ENCODE results near the gene NKPD1.

Gene NKPD1

GRCh38 chr19:45175515-45176345, 14.9 kb upstream of the NKPD1 start:
- DNase-seq (ENCODE audit: insufficient read length, low spot score) (no peak), FAIRE-seq (no peak)

- FAIRE-seq (no peak), DNase-seq (ENCODE audit: insufficient read length, low spot score) (no peak)
These were observed 13.0 kb upstream of the NKPD1 start for GRCh38 chr19:45173816-45174215.

DNA sequence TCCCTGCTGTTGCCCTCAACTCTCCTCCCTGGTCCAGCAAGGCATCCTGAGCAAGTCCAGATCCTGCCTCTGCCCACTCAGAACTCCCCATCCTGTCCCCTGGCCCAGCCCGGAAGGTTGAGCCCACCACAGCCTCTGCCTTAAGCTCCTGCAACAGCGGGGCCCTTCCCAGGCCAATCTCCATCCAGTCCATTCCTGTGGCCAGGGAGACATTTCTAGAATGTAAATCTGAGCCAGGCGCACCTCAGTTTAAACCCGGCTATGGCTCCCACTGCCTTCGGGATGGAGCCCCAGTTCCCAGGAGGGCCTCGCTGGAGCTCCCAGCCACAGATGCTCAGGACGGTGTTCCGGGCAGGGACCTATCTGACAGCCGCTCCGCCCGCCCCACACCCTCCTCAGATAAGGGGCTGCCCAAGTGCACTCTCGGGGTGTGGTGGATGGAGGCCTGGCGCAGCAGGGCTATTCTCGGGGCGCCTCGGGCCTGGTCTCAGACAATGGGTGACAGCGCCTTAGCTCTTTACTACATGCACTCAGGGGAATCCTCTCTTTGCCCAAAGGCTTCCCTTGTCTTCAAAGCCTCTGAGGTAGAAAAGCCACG, 11.9 kb upstream of the NKPD1 start:
- FAIRE-seq (no peak), DNase-seq (ENCODE audit: insufficient read length, low spot score) (no peak)

- DNase-seq (ENCODE audit: insufficient read length, low spot score) (no peak), FAIRE-seq (no peak)
These were observed 11.4 kb upstream of the NKPD1 start for GRCh38 chr19:45172173-45172572.

DNA sequence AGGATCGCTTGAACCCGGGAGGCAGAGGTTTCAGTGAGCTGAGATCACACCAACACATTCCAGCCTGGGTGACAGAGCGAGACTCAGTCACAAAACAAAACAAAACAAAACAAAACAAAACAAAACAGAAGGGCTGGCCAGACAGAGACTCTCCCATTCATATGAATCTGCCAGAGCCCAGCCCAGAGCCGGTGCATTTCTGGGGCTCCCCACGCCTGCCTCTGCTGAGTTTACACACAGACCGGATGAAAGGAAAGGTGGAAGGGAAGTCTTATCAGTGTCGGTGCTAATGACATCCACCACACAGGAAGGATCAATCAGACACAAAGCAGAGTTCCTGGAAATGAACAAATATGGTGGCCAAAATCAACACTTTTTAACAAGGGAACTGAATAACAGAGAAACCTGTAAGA, 10.4 kb upstream of the NKPD1 start:
- DNase-seq (ENCODE audit: insufficient read length, low spot score): no peak
- FAIRE-seq: no peak

DNA sequence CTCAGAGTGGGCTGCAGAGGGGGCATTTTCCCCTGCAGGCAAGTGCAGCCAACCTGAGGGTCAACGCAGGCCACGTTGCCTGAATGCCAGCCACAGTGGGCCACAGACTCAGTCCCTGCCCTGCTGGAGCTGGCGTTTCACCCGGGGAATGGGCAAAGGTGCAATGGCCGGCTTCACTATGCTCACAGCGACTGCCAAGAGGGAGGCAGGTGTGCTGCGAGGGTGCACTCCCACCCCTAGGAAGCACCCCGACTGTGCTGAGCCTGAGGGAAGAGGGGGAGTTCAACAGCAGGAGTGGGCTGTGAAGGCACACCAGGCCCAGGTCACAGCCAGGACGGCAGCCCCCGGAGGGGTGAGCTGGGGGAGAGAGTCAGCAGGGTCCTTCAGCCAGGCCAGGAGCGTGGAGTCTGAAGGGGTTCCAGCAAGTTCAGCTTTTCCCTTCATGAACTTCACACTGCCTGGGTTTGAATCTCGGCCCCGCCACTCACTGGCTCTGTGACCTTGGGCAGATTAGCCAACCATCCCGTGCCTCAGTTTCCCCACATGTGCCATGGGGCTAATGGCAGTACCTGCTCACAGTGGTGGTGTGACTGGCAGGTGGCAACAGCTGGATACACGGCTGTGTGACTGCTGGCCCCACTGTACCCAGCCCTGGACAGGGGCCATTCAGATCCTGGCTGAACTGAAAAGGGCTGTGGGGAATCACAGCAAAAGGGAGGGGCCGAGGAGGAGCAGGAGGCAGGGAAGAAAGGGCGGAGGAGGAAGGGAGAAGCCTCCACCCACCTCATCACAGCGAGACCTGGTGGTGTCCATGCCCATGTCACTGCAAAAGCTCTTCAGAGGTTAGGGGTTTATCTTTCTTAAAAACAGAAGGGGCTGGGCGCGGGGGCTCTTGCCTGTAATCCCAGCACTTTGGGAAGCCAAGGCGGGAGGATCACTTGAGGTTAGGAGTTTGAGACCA, 9.6 kb upstream of the NKPD1 start:
- DNase-seq (ENCODE audit: insufficient read length, low spot score) (no peak), FAIRE-seq (no peak)

DNA sequence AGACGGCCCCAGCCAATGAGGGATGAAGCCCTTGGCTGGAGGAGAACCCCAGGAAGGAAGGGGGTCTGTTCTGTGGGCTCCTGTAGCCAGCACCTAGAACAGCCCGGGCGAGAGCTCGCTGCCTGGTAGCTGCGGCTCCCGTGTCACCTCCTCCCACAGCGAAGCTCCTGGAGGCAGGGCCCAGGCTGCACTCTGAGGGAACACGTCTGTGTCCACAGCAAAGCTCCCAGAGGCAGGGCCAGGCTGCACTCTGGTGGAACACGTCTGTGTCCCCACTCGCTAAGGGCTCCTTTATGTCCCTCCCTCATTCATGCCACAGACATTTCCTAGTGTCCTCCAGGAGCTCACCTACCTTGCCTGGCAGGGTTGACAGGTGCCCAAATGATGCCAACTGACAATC, 8.8 kb upstream of the NKPD1 start:
- FAIRE-seq (no peak), DNase-seq (ENCODE audit: insufficient read length, low spot score) (no peak)

DNA sequence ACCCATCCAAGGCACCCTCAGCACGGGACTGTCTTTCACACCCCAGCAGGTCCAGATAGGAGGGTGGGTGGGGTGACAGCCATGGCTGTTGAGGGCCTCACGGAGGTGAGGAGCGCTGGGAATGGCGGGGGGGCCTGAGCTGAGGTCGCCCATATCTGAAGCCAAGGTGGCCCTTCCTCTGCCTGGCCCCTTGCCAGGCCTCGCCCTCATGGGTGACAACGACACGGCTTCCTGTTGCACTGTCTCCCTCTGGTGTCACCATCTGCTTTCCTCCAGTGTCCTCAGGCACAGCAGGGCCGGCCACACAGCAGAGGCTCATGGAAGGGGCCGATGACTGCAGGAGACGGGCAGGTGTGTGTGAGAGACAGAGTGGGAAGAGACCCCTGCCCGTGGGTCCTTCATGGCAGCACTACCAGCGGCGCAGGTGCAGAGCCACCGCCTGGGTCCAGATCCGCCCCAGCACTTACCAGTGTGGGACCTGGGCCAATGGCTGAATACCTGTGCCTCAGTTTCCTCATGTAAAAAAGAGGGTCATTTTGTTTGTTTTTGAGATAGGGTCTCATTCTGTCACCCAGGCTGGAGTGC, 8.1 kb upstream of the NKPD1 start:
- no peak for FAIRE-seq
- DNase-seq (ENCODE audit: insufficient read length, low spot score): no peak

GRCh38 chr19:45166723-45167252, 6.0 kb upstream of the NKPD1 start:
- DNase-seq (ENCODE audit: insufficient read length, low spot score): no peak
- no peak for FAIRE-seq

GRCh38 chr19:45164577-45165335, 4.0 kb upstream of the NKPD1 start:
- FAIRE-seq: peak; percentile 93
- peak; percentile 83 for DNase-seq (ENCODE audit: insufficient read length, low spot score)

DNA sequence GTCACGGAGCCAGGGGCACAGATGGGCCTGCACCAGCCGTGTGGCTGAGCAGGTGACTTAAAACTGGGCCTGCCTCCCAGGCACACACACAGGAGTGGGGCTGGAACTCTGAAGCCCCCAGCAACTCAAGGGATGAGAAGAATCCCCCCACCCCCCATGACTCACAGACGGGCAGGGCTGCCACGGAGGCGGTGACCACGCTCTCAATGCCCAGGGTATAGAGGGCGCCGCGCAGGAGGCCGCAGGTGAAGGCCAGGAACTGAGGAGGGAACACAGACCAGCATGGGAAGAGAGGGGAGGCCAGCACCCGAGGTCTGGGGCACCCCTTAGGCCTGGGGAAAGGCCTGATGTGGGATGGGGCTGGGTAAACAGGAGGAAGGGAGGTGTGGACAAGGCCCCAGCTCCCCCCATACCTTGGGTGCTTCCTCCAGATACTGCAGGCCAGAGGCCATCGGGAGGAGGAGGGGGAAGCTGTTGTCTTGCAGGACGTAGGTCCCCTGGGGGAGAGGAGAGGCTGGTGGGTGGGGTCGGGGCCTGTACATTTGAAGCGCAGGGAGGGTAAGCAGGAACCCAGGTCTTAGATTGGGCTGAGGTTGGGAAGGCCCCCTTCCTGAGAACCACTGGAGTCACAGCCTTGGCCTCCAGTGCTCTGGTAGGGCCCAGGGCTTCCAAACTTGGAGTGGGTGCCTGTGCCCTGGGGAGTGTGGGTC, 3.1 kb upstream of the NKPD1 start:
- FAIRE-seq (no peak), DNase-seq (ENCODE audit: insufficient read length, low spot score) (no peak)

DNA sequence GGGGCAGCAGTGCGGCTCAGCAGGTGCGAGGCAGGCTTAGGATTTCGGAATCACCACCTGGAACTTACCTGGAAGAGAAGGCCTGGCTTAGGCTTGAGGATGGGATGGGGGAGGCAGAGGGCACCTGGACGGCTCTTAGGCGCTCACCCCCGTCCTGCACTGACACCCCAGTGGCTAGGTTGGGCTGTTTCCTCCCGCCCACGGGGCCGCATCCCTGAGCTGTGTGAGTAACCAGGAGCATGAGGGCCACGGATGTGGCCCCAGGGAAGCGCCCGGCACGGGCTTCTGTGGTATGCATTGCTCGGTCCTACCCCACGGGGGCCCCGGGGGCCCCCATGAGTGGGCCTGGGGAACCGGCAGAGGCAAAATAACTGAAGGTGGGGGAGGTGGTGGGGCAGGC, 2.4 kb upstream of the NKPD1 start:
- no peak for FAIRE-seq
- no peak for DNase-seq (ENCODE audit: insufficient read length, low spot score)

DNA sequence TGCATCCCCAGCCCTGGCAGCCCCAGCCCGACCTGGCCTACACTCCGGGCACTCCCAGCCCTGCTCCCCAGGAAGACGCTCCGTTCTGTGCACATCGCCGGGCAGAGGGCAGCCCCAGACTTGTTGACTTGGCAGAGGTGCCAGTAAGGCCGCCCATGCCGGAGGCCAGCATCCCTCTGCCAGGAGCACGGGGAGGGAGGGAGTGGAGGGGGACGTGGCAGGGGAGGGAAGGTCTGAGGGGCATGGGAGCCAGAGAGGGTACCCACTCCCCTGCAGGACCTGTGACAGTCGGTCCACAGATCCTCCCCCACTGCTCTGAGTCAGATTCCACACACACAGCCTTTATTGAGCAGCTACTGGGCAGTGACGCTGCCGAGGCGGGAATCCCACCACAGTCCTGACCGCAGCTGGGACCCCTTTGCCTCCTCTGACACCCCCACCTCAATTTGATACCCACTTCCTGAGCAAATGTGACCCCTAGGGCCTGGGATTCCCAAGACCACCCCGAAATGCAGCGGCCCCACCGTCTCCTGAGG, 1.9 kb upstream of the NKPD1 start:
- FAIRE-seq (no peak), DNase-seq (ENCODE audit: insufficient read length, low spot score) (no peak)

DNA sequence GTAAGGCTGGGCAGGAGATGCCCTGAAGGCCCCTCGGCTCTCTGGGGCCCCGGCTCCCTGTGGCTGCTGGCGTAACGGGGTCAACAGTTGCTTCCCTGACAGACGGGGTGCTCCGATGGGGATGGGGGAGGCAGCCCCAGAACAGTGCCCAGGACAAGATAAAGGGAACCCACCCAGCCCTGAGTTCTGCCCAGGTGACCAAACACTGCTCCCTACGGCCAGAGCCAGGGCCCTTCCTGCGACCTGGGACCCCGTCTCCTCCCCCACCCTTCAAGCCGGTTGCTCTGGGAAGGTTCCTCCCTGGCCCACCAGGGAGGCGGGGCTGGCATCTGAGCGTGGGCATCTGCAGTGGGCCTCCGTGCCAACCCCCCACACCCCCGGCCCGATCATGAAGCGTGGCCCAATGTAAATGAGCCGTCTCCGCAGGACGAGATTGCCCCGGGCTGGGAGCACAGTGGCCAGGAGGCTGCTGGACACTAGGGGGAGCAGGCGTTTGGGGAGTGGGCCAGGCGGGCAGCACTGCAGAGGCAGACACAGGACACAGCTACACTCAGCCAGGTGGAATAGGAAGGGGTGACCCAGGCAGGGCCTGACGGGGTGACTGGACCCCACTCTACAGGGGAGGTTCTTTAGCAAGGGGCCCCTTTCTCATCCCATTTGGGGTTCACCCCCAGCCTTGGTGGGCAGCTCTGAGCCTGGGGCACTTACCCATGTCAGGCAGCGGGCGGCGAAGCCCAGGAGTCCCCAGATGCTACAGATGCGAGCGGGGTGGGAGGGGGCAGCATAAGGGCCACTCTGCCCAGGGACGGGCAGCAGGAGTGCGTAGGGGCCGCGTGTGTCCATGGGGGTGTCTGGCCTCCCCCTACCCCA, 1.2 kb upstream of the NKPD1 start:
- no peak for FAIRE-seq
- no peak for DNase-seq (ENCODE audit: insufficient read length, low spot score)

DNA sequence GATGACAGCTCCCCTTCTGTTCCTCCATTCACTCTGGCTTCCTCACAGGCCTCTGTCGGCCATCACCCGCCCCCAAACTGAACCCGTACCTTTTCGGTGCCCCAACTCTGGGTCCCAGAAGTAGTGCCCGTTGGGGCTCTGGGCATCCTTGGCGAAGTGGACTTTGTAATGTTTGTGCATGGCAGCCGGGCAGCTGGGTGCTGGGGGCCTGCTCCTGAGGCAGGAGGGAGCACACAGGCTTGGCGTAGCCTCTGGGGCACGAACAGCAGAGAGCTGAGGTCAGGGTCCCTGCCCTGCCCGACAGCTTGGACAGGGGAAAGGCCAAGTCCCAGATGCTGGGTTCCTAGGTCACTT, 834 bp downstream of the NKPD1 start:
- FAIRE-seq: no peak
- no peak for DNase-seq (ENCODE audit: insufficient read length, low spot score)

GRCh38 chr19:45159210-45159970, 1.4 kb downstream of the NKPD1 start:
- DNase-seq (ENCODE audit: insufficient read length, low spot score) (no peak), FAIRE-seq (no peak)

DNA sequence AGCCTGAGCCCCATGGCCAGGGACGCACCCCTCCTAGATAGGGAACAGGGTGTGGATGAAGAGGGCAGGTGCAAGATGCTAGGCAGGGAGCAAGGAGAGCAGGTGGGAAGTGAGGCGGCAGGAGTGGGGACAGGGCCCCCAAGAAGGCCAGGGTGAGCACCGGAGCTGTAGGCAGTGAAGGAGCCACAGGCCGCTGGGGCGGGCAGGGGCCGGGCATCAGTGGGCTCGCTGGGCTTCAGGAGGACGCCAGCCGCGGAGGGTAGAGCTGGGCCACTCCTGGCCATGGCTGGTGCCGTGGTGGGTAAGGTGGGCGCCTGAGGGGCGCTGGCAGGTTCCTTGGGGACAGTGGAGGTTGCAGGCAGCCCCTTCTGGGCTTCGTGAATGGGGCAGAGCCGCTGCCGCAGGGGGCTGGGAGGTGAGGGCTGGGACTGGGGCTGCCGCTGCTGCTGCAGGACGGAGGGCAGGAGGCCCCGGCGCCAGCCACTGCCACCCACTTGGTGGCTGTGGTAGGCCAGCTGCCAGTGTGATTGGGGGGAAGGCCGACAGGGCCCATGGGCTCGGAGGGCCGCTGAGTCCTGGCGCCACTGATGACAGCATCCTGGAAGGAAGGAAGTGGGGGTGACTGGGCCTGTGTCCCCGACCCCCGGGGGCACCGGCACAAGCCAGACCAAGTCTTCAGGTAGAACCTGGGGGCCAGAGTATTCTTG, 2.1 kb downstream of the NKPD1 start:
- FAIRE-seq: no peak

More for the DNA sequence above, 2.1 kb downstream of the NKPD1 start:
- DNase-seq (ENCODE audit: insufficient read length, low spot score): no peak

Measured in GM19239 (cell line).